Fibroblast of lung (primary cell): ENCODE data around the gene CARMIL1.

Source experiments
- EZH2 ChIP-seq: IDR thresholded peaks from 2 replicates; pipeline ENCODE4 v1.5.1; 2012; ENCODE audit warnings: low read length, control low read depth, mild to moderate bottlenecking; ENCODE audit errors: missing control alignments
- TF ChIP-seq, protein P1 (sequence below), 2 donors: IDR thresholded peaks in 1 of 2; conservative IDR thresholded peaks in 1 of 2; 1 replicate in 1 of 2; 2 replicates in 1 of 2; pipeline ENCODE4 v1.5.1; 2011 to 2012; ENCODE audit warnings: low read length in 2 of 2, control low read depth in 1 of 2, inconsistent platforms in 1 of 2, low read depth in 1 of 2, mild to moderate bottlenecking in 1 of 2

DNA sequence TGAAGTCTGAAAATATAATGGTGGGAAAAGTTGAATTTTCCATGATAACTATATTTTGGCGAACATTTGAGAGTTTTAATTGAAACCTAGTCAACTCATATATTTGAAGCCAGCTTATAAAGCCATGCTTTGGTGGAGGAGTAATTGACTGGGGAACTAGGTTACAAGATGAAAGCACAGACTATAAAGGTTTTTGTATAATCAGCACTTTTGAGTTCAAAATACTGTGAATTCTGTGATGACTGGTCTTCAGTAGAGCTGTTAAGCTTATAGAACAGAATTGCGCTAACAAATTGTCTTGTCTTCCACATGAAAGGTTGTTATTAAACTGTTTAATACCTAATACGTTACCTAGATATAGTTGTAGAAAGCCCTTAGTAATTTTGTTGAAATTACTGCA, 213.8 kb downstream of the CARMIL1 start:
- TF ChIP-seq, protein P1, sequence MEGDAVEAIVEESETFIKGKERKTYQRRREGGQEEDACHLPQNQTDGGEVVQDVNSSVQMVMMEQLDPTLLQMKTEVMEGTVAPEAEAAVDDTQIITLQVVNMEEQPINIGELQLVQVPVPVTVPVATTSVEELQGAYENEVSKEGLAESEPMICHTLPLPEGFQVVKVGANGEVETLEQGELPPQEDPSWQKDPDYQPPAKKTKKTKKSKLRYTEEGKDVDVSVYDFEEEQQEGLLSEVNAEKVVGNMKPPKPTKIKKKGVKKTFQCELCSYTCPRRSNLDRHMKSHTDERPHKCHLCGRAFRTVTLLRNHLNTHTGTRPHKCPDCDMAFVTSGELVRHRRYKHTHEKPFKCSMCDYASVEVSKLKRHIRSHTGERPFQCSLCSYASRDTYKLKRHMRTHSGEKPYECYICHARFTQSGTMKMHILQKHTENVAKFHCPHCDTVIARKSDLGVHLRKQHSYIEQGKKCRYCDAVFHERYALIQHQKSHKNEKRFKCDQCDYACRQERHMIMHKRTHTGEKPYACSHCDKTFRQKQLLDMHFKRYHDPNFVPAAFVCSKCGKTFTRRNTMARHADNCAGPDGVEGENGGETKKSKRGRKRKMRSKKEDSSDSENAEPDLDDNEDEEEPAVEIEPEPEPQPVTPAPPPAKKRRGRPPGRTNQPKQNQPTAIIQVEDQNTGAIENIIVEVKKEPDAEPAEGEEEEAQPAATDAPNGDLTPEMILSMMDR (conservative IDR thresholded peaks at IDR 0.05 in 1 of 2, IDR thresholded peaks at IDR 0.05 in 1 of 2; ENCODE audit: low read depth in 1 of 2, low read length in 2 of 2), result no peak
- TF ChIP-seq EZH2, result no peak
